ENCODE measurements around the gene SETX.

Gene SETX

DNA sequence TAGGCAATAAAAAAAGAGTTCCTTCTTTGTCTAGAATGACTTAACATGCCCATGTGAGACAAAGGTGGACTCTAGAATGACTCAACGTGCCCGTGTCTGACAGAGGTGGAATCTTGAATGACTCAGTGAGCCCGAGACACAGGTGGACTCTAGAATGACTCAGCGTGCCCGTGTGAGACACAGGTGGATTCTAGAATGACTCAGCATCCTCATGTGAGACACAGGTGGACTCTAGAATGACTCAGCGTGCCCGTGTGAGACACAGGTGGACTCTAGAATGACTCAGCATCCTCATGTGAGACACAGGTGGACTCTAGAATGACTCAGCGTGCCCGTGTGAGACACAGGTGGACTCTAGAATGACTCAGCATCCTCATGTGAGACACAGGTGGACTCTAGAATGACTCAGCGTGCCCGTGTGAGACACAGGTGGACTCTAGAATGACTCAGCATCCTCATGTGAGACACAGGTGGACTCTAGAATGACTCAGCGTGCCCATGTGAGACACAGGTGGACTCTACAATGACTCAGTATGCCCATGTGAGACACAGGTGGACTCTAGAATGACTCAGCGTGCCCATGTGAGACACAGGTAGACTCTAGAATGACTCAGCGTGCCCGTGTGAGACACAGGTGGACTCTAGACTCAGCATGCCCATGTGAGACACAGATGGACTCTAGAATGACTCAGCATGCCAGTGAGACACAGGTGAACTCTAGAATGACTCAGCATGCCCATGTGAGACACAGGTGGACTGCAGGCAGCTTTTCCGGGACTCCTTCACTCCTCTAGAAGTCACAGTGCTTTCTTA is 84.9 kb downstream of the SETX start:
- DNase-seq, result peak; percentile 11

DNA sequence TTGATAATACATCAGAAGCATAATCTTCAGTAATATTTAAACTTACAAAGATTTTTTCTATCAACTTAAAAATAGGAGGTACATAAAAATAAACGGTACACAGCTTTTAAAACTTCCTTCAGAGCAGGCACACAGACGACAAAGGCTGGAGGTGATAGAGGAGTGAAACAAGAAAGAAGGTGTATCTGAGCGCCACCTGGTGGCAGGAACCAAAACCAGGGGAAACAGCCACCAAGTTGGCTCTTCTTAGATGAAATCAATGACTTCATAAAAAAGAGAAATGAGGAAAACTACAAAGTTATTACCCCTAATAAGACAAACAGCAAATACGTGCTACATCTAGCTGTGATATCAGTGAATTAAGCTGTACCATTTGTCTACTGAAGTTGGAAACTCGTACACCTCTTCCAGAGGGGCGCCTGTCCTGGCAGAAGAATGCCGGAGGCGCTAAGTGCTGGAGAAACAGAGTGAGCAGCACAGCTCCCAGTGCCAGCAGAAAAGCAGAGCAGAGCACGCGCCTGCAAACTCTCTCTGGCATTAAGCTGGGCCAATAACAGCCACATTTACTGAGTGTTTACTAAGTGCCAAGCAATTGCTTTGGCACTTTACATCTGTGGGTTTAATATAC is 85.9 kb downstream of the SETX start:
- DNase-seq, result peak; percentile 47

DNA sequence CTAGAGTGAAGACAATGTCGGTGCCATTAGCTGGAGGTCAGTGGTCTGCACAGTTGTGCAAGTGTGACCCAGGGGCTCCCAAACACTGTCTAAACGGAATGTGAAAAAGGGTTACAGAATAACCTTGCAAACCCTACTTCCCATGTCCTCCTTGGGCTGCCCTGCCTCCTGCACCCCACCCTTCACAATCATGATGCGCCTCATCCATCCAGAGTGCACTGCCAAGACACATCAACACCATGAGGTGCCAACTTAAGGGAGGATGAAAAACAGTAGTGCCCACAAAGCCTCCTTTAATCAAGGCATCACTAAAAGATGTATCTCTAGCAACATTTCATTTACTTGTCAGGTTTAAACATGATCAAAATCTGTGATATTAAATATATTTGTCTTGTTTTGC is 87.1 kb downstream of the SETX start:
- no peak for DNase-seq

DNA sequence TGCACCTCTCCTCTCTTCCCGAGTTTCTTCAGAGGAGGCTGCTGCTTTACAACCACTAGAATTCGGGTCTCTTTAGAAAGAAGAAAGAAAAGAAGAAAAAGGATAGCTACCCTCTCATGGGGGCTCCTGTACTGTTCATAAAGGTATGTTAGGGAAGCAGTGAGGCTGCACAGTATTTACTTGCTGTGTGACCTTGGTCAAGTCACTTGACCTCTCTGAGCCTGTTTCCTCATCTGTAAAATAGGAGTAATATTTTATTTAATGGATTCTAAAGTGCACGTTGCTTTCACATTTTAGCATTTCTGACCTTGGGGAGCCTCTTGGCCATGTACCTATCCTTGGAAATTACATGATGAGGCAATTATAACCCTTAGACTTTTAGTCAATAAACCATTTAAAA is 88.8 kb downstream of the SETX start:
- DNase-seq, result no peak

DNA sequence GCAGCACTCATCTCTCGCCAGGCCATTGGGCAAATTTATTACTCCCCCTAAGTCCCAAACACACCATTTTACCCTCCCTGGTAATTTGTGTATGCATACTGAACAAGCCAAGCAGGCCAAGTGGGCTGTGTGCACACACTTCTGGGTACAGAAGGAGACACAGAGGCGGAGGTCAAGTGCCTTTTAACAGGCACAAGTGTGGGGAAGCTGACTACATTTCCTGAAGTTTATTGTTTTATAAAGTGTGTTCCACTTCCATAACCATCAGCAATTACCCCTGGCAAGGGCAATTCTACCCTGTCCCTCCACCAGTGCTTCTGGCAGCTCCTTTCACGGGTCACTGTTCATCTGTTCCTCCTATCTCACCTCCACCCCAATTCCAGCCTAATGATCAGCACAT is 93.9 kb downstream of the SETX start:
- DNase-seq, result no peak

DNA sequence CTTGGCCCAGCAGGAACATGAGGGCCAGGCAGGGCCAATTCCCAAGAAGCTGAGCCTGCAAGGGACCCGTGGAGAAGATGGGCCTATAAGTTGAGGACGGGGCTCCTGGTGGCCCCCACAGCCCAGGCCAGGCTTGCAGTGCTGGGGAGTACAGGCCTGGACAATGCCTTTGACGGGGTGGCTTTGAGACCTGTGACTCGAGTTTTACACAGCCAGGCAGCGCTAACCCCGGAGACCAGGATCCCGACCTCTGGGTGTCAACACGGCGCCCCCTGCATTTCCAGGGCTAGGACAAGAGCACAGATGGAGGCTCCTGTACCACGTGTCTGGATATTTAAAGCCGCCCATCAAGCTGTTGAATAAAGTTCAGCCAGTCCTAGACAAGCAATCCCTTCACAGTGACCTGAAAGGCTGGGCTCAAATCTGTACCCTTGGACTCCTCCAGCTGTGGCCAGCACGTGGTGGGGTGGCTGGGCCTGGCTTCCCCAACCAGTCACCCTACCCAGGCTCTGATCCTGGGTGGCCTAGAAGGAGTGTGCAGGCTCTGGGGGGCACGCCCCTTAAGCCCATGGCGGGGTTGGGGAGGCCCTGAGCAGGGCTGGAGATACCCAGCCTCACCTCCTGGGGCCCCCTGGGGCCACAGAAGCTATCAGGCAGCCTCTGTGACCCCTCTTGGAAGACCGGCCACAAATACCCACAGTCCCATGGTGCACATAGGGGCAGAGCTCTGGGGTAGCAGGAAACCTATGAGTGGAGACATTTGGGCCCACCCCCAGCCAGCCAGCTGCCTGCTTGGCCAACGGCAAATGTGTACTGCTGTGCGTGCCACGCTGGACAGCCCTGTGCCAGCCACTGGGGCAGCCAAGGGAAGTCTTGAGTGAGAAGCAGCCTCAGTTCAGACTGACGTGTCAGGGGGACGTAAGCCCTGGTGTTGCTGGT is 104.2 kb downstream of the SETX start:
- no peak for DNase-seq

DNA sequence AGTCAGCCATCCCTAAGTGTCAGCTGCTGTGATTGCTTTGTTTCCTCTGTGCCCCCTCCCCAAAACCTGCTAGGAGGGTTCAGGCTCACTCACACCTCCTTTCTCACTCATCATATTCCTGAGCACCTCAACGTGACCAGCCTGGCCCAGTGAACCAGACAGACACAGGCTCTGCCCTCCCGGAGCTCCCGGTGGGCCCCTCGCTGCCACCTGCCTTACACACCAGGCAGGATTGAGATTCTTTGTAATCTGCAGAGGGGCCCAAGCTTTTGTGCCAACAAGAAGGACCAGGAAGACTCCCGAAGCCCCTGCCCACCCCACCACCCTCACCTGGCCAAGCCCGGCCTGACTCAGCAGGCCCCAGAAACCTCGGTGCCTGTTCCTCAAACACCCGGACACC is 105.1 kb downstream of the SETX start:
- no peak for DNase-seq

DNA sequence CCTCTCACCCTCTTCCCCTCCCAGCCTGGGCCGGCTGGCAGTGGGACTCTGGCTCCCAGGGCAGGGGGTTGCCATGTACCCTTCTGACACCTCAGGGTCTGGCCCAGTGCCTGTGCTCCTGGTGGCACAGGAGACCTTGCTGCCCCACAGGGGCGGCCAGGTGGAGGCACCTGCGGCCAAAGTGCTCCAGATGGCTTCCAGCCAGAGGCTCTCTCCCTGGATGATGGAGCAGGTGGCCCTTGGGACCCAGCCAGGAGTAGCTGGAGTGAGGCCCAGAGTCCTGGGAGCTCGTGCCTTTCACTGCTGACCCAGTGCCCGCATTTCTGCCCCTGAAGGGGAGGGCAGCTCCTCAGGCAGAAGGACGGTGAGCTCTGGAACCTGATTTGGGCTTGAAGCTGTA is 105.7 kb downstream of the SETX start:
- peak; percentile 18 for DNase-seq

DNA sequence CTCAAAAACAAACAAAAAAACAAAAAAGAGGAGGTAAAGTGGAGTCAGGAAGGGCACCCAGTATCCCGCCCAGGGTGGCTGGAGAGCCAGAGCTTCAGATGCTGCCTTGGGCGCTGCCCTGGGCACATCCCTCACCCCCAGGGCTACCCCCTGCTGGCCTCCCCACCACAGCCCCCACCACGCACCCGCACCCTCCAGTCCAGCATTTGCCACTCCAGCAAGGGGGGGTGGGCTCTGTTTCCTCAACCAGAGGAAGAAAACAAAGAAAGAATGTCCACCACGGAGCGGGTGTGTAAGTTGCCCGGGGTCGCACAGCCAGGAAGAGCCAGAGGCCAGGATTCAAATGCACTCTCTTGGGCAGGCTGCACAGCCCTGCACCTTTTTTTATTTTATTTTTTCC is 106.8 kb downstream of the SETX start:
- DNase-seq, result no peak

DNA sequence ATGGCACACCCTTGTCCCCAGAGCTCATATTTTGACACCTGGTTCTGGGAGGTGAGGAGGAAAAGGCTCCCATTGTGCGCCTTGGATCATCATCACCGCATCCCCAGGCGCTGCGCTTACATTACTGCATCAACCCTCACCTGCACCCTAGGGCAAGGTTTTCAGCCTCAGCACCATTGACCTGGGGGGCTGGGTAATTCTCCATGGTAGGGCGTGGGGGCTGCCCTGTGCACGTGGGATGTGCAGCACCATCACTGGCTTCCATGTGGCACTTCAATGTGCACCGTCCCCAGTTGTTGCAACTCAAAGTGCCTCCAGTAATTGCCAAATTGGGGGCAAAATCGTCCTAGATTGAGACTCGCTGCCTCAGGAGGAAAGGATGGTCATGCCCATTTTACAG is 109.3 kb downstream of the SETX start:
- no peak for DNase-seq

DNA sequence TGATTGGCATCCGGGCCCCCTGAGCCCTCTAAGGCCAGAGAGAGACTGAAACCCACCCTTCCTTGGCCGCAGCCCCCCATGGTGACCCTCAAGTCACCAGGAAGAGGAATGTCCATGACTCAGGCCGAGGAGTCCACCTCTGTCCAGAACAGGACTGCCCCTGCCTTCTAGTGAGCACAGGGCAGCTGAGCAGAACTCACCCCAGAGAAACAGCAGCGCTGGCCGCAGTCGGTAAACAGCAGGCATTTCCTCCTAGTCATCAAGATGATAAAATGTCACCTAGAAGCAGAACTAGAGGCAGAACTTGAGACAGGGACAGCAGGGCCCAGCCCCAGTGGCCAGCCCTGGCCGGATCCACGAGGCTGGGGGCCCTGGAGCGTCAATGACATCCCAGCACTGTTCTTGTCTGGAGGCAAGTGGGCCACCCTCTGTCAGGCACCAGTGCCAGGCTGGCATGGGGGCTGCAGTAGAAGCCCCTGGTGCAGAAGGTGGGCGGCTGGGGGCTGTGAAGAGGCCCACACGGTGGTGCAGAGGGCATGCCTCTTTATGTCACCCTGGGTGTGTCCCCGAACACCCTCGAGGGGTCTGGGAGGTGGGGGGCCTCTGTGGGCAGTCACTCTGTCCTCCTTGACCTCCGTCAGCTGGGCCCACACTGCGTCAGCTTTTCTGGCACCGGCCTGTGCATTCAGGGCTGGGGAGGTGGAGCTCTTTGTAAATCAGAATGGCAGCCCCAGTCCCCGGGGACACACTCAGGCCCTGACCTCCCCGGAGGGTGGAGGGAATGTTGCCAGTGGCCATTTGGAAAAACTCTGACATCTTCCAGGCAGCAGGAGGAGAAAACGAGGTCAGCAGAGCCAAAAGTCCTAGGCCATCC is 110.0 kb downstream of the SETX start:
- no peak for DNase-seq

DNA sequence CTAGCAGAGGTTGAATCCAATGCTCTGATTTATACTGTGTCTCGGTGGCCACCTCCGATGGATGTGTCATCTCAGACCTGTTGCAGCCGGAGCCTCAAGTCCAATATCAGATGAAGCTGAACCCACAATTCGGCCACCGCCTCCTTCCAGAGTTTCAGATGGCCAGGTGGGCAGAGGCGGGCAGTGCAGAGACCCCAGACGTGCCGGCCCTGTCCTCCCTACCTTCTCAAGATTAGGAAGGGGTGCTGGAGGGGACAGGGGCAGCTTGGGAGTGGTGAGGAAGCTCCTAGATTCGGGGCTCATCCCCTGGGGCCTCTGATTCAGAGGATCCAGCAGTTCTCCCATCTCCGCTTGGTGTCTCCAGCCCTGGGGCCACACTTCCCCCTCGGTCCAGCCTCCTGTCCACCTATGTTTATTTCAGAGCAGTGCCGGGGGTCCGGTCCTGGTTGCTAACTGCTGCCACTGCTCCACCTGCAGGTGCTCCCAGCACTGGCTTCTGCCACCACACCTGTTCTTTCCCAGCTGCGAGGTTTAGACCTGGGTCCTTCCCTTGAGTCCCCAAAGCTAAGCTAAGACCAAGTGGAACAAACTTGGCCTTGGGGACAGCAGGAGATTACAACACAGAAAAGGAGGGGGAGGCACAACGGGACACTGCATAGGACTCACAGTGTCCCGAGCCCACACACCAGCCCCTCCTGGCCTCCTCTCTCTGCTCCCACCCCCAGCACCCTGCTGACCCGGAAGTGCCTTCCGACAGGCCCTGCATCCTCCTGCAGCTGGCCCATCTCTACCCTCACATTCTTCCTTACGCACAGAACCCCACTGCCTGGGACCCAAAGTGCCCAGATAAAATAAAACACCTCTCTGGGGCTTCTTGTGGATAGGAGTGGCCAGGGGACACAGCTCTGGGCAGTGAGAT is 111.4 kb downstream of the SETX start:
- no peak for DNase-seq

DNA sequence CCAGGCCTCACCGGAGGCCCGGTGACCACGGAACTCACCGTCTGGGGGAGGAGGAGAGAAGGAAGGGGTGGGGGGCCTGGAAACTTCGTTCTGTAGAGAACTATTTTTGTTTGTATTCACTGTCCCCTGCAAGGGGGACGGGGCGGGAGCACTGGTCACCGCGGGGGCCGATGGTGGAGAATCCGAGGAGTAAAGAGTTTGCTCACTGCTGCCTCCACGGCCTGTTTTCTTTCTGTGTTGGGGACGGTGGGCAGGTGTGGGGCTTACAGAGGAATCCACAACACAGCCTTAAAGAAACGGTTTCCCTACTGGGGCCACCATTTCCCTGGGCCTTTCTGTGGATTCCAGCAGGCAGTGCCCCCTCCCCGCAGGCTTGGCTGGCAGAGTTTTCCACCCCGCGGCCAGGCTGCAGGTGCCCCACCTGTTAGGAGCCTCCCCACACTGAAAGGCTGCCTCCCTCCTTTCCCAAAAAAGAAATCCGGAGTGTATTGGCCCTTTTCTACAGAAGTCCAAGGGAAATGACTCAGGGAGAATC is 112.1 kb downstream of the SETX start:
- no peak for DNase-seq

DNA sequence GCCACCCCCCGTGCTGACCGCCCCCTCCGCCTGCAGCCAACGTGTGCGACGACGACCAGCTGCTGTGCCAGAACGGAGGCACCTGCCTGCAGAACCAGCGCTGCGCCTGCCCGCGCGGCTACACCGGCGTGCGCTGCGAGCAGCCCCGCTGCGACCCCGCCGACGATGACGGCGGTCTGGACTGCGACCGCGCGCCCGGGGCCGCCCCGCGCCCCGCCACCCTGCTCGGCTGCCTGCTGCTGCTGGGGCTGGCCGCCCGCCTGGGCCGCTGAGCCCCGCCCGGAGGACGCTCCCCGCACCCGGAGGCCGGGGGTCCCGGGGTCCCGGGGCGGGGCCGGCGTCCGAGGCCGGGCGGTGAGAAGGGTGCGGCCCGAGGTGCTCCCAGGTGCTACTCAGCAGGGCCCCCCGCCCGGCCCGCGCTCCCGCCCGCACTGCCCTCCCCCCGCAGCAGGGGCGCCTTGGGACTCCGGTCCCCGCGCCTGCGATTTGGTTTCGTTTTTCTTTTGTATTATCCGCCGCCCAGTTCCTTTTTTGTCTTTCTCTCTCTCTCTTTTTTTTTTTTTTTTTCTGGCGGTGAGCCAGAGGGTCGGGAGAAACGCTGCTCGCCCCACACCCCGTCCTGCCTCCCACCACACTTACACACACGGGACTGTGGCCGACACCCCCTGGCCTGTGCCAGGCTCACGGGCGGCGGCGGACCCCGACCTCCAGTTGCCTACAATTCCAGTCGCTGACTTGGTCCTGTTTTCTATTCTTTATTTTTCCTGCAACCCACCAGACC is 112.8 kb downstream of the SETX start:
- peak; percentile 50 for DNase-seq

DNA sequence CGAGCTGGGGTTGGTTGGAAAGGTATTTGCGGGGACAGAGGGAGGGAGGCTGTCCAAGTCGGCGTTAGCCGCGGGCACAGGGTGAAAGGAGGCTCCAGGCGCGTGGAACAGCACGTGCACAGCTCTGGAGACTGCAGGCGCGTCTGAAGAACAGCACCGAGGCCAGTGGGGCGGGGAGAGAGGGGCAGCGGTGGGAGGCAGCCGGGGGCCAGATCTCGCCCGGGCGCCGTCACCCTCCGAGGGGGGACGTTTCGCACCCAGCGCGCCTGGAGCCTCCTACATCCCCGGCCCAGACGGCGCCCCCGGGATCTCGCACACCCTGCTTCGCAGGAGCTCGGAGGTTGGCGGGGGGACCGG is 113.3 kb downstream of the SETX start:
- no peak for DNase-seq

DNA sequence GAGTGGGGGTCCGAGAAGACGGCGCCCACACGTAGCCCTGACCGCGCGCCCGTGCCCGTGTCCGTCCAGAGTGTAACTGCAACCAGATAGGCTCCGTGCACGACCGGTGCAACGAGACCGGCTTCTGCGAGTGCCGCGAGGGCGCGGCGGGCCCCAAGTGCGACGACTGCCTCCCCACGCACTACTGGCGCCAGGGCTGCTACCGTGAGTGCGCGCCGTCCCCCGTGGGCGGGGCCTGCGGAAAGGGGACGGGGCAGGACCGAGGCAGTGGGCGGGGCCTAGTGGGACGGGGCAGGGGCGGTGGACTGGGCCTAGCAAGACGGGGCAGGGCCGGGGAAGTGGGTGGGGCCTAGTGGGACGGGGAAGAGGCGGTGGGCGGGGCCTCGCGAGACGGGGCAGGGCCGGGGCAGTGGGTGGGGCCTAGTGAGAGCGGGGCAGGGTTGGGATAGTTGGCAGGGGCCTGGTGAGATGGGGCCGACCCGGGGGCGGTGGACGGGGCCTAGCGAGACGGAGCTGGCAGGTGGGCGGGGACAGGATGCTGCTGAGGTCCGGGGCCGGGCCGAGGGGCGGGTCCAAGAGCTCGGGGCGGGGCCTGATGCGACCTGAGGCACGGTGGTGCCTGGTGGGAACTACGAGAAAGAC is 113.8 kb downstream of the SETX start:
- DNase-seq, result peak; percentile 98

DNA sequence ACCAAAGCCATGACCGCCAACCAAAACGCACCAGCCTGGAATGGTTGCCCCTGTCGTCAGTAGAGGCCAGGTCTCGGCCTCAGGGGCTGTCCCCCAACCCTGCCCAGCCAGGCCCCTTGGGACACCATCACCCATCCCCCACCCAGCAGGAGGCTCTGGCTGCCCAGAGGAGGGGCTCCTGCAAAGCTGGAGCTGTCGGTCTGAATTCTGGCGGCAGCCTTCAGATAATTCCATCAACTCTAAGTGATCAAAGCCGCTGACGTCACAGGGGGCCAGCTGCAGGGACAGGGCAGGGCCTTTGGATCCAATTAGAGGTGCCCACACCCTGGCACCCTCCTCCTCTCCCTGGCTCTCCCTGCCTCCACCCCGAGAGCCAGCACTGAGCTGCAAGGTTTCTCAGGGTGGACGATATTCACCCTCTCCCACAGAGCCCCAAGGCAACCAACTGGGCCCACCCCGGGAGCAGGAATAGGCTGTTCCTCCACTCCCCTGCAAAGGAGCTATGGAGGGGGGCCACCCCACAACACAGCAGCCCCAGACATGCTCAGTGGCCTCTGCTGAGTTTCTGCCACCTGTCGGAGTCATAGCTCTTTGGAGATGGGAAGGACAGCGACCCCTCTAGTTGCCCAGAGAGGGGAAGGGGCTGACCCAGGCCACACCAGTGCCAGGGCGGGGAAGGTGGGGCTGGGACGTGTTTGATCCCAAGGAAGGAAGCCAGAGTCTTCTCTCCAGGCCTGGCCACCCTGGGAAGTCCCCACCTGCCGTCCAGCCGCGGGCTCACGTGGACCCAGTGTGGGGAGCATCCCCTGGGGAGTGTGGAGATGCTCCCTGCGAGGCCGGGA is 114.6 kb downstream of the SETX start:
- no peak for DNase-seq

DNA sequence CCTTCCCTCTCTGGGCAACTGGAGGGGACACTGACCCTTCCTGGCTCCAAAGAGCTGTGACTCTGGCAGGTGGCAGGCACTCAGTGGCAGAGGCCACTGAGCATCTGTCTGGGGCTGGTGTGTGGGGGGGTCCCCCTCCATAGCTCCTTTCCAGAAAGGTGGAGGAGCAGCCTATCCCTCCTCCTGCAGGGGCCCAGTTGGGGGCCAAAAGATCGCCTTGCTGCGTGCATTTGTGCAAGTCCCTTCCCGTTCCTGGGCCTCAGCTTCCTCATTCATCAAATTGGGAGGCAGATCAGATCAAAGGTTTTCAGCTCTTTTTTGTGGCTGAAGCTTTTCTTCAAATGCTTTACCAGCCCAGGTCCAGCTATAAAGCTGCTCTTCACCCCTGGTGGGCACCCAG is 115.3 kb downstream of the SETX start:
- DNase-seq, result no peak

DNA sequence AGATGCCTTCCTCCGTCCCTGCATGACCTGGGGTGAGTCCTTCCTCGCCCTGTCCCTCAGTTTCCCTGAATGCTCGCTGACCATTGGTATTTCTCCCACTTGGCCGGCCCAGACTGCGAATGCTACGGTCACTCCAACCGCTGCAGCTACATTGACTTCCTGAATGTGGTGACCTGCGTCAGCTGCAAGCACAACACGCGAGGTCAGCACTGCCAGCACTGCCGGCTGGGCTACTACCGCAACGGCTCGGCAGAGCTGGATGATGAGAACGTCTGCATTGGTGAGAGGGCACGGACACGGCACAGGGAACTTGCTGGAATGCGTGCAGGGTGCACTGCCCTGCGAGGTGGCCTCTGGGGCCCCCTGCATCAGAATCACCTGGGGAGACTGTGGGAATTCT is 115.8 kb downstream of the SETX start:
- no peak for DNase-seq
